Activated naive CD8-positive, alpha-beta T cell treated with anti-CD3 and anti-CD28 coated beads, Interleukin-2, amount 50 U/mL, for 16 hours (primary cell): Measurements from ENCODE around the gene DNASE1.
"Not testable (repeated sequence)": the region's sequence is repeated elsewhere in the genome, so short reads cannot be mapped to it uniquely, and the experiment has no call there.

ENCODE experiments used
- DNase-seq: peaks from one replicate; pipeline ENCODE4 v3.0.0-alpha.2; 2020; ENCODE audit warnings: low read depth, low spot score

The DNASE1 gene

GRCh38 chr16:3641801-3642396 lies 12.6 kb upstream of the DNASE1 start:
- no peak for DNase-seq

GRCh38 chr16:3642397-3643094 lies 11.9 kb upstream of the DNASE1 start:
- no peak for DNase-seq

GRCh38 chr16:3643095-3643730 lies 11.3 kb upstream of the DNASE1 start:
- no peak for DNase-seq

GRCh38 chr16:3645108-3645503 lies 9.4 kb upstream of the DNASE1 start:
- DNase-seq: no peak

GRCh38 chr16:3645504-3646347 lies 8.8 kb upstream of the DNASE1 start:
- DNase-seq: no peak

- no peak for DNase-seq
Measured at GRCh38 chr16:3646348-3646920, 8.1 kb upstream of the DNASE1 start.

- DNase-seq: no peak
Measured at GRCh38 chr16:3650631-3651265, 3.7 kb upstream of the DNASE1 start.

GRCh38 chr16:3651461-3652372 lies 2.8 kb upstream of the DNASE1 start:
- DNase-seq: no peak

- DNase-seq: no peak
Measured at GRCh38 chr16:3652373-3653195, 1.9 kb upstream of the DNASE1 start.

GRCh38 chr16:3655030-3655395 lies 522 bp downstream of the DNASE1 start:
- no peak for DNase-seq

- no peak for DNase-seq
Measured at GRCh38 chr16:3655396-3656159, 1.1 kb downstream of the DNASE1 start.

- not testable (repeated sequence) for DNase-seq
Measured at GRCh38 chr16:3656160-3656490, 1.6 kb downstream of the DNASE1 start.

- no peak for DNase-seq
Measured at GRCh38 chr16:3656491-3657468, 2.3 kb downstream of the DNASE1 start.

- DNase-seq: no peak
Measured at GRCh38 chr16:3659251-3659650, 4.8 kb downstream of the DNASE1 start.

- no peak for DNase-seq
Measured at GRCh38 chr16:3661311-3661710, 6.8 kb downstream of the DNASE1 start.

- no peak for DNase-seq
Measured at GRCh38 chr16:3661922-3662321, 7.4 kb downstream of the DNASE1 start.

- no peak for DNase-seq
Measured at GRCh38 chr16:3662601-3663000, 8.1 kb downstream of the DNASE1 start.
